Prostate gland (tissue), 2 donors: ENCODE data around the gene EXOC2. TPM values are rescaled to one million over a fixed set of nuclear protein-coding genes. Genes with fewer than 3 reads are reported as not detected.
"Not testable (repeated sequence)": the region's sequence is repeated elsewhere in the genome, so short reads cannot be mapped to it uniquely, and the experiment has no call there.

Source experiments
- DNase-seq: peaks from one replicate; pipeline ENCODE4 v3.0.0-alpha.2; 2019; ENCODE audit warnings: low spot score
- H3K27ac ChIP-seq, 2 donors: fragments of 200-600 bp; sonication (generic); 2 replicates each; pipeline ENCODE4 v1.5.1; 2017 to 2019
- H3K27me3 ChIP-seq: fragments of 200-600 bp; sonication (generic); replicated peaks from 2 replicates; pipeline ENCODE4 v1.5.1; 2019; ENCODE audit not compliant: insufficient read depth
- H3K36me3 ChIP-seq, 2 donors: fragments of 200-600 bp; sonication (generic); 1 replicate in 1 of 2; 2 replicates in 1 of 2; pipeline versions ENCODE4 v1.5.1 to v1.8.1; 2017 to 2019
- H3K4me1 ChIP-seq: fragments of 200-600 bp; sonication (generic); replicated peaks from 2 replicates; pipeline ENCODE4 v1.5.1; 2019
- H3K4me3 ChIP-seq, 2 donors: fragments of 200-600 bp; sonication (generic); 2 replicates each; pipeline ENCODE4 v1.5.1; 2017 to 2019
- H3K9me3 ChIP-seq: fragments of 200-600 bp; sonication (generic); 2 replicates; pipeline ENCODE4 v1.5.1; 2017
- CTCF ChIP-seq, 4 experiments: fragments of 200-600 bp in 2 of 4; fragments of 450-650 bp in 2 of 4; sonication (generic) in 2 of 4; IDR thresholded peaks; 1 replicate in 3 of 4; 2 replicates in 1 of 4; pipeline ENCODE4 v1.5.1; 2016 to 2019; ENCODE audit warnings: antibody characterized with exemption in 4 of 4, mild to moderate bottlenecking in 2 of 4, moderate library complexity in 2 of 4
- POLR2A ChIP-seq: fragments of 450-650 bp; IDR thresholded peaks from one replicate; pipeline ENCODE4 v1.6.1; 2016; ENCODE audit warnings: antibody characterized with exemption, mild to moderate bottlenecking
- POLR2AphosphoS5 ChIP-seq: sonication (generic); formaldehyde crosslinking; IDR thresholded peaks from one replicate; pipeline ENCODE4 v1.6.1; 2017; ENCODE audit warnings: antibody characterized with exemption
- WGBS: methylation state at CpG from one replicate; pipeline ENCODE4 v1.1.5; 2018; 5-methylcytosine and 5-hydroxymethylcytosine counted together
- intact Hi-C: fragments of 100-400 bp; cut with DNase I; formaldehyde crosslinking; loops from one replicate; pipeline ENCODE4 v1.14.2; 2022
- total RNA-seq, 2 donors: library from RNA; depleted of rRNA; stranded (reverse); fragments of >200 nt; gene quantifications; one replicate each; pipeline ENCODE4 v1.1.0, GENCODE V29; 2016

The EXOC2 gene
- total RNA-seq, 2 donors from 2014 or later, result 18.2 to 30.8 TPM

DNA sequence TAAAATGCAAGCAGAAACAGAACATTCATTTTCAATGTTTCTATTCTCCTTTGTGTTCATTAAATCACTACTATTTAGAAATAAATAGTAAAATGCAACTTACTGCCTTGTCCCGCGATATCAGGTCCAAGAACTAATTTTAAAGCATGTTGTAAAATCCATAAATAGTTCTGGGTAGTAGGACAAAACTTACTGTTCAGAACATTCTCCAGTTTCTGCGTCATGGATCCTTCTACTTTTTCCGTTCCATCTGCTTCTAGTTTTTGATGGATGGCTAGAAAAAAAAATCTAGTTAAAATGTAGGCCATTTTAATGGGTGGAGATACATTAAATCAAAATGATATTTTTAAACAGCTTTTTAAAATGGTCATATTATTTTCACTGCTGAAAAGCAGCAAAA is 83.0 kb downstream of the EXOC2 start:
- WGBS, result 93% methylated on average over 4 of the region's 4 CpGs

GRCh38 chr6:606829-607379 is 86.0 kb downstream of the EXOC2 start:
- DNase-seq, result no peak
- Histone ChIP-seq H3K4me1 (no peaks in the 10 kb centered on the region), H3K27ac (no peak overlapping the region), H3K27me3 (no peaks in the 10 kb centered on the region), H3K9me3 (no peaks in the 10 kb centered on the region), H3K36me3 (no peaks in the 10 kb centered on the region), H3K4me3 (no peak overlapping the region)
- TF ChIP-seq CTCF (IDR thresholded peaks at IDR 0.05) (no peak), POLR2A (no peak), POLR2AphosphoS5 (no peak)
- 98% methylated on average over 14 of the region's 14 CpGs for WGBS
- intact Hi-C loops, result no loop called here

More for the DNA sequence above, 83.0 kb downstream of the EXOC2 start:
- intact Hi-C loops, result no loop called here
- H3K27me3 ChIP-seq, result no peaks in the 10 kb centered on the region
- DNase-seq, result no peak
- H3K4me1 ChIP-seq, result no peaks in the 10 kb centered on the region
- no peaks in the 10 kb centered on the region for H3K36me3 ChIP-seq
- H3K9me3 ChIP-seq, result no peaks in the 10 kb centered on the region
- no peak overlapping the region for H3K4me3 ChIP-seq
- no peak for TF ChIP-seq POLR2AphosphoS5
- no peak for TF ChIP-seq POLR2A
- TF ChIP-seq CTCF (IDR thresholded peaks at IDR 0.05), result no peak
- H3K27ac ChIP-seq, result no peak overlapping the region

DNA sequence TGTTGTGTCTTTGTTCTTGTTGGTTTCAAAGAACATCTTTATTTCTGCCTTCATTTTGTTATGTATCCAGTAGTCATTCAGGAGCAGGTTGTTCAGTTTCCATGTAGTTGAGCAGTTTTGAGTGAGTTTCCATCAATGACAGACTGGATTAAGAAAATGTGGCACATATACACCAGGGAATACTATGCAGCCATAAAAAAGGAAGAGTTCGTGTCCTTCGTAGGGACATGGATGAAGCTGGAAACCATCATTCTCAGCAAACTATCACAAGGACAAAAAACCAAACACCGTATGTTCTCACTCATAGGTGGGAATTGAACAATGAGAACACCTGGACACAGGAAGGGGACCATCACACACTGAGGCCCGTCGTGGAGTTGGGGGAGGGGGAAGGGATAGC is 87.0 kb downstream of the EXOC2 start:
- DNase-seq, H3K27me3 ChIP-seq, H3K27ac ChIP-seq, intact Hi-C loops, H3K4me3 ChIP-seq, H3K4me1 ChIP-seq, H3K9me3 ChIP-seq, H3K36me3 ChIP-seq: not testable (repeated sequence)
- WGBS, result 99% methylated on average over 5 of the region's 5 CpGs

- Histone ChIP-seq H3K27me3 (no peaks in the 10 kb centered on the region), H3K4me1 (no peaks in the 10 kb centered on the region), H3K4me3 (no peak overlapping the region), H3K9me3 (no peaks in the 10 kb centered on the region), H3K36me3 (no peaks in the 10 kb centered on the region), H3K27ac (no peak overlapping the region)
- 94% methylated on average over 15 of the region's 15 CpGs for WGBS
- no peak for DNase-seq
- intact Hi-C loops, result no loop called here
- TF ChIP-seq POLR2AphosphoS5 (no peak), CTCF (IDR thresholded peaks at IDR 0.05) (no peak), POLR2A (no peak)
Measured at GRCh38 chr6:604579-604978, 88.4 kb downstream of the EXOC2 start.

GRCh38 chr6:603265-603664 is 89.7 kb downstream of the EXOC2 start:
- Histone ChIP-seq H3K27me3 (no peaks in the 10 kb centered on the region), H3K27ac (no peak overlapping the region), H3K4me1 (no peaks in the 10 kb centered on the region), H3K9me3 (no peaks in the 10 kb centered on the region), H3K36me3 (no peaks in the 10 kb centered on the region), H3K4me3 (no peak overlapping the region)
- DNase-seq, result no peak
- intact Hi-C loops, result no loop called here
- 95% methylated on average over 6 of the region's 6 CpGs for WGBS
- TF ChIP-seq CTCF (IDR thresholded peaks at IDR 0.05), result no peak
- TF ChIP-seq POLR2AphosphoS5, result no peak
- TF ChIP-seq POLR2A, result no peak
